Measurements from ENCODE around the gene UBE2I.
A peak's percentile ranks its signal among the peaks of the same experiment; 100 is the strongest.

Gene UBE2I

DNA sequence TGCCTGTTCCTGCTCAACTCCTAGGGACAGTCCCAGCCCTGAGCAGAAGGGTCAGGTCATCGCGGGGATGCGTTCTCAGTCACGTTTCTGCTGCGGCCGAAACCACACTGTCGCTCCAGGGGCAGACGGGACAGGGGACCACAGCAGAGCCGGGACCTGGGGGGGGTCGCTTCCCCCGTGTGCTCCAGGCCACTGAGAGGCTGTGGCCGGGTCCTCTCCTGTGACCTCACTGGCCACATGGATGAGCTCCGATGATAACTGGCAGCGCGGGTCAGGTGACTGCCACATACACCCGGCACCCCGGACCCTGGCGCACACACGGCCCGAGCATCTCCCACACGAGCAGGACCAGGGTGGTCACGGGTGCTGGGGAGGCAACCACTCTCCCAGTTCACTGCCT is 55.1 kb downstream of the UBE2I start:
- DNase-seq, result no peak

GRCh38 chr16:1366060-1366711 is 56.8 kb downstream of the UBE2I start:
- no peak for DNase-seq

- DNase-seq, result no peak
Measured at GRCh38 chr16:1366712-1367299, 57.4 kb downstream of the UBE2I start.

GRCh38 chr16:1367486-1368174 is 58.2 kb downstream of the UBE2I start:
- peak; percentile 46 for DNase-seq

GRCh38 chr16:1371054-1371978 is 61.9 kb downstream of the UBE2I start:
- DNase-seq, result no peak

GRCh38 chr16:1372292-1372950 is 63.0 kb downstream of the UBE2I start:
- DNase-seq, result no peak

DNA sequence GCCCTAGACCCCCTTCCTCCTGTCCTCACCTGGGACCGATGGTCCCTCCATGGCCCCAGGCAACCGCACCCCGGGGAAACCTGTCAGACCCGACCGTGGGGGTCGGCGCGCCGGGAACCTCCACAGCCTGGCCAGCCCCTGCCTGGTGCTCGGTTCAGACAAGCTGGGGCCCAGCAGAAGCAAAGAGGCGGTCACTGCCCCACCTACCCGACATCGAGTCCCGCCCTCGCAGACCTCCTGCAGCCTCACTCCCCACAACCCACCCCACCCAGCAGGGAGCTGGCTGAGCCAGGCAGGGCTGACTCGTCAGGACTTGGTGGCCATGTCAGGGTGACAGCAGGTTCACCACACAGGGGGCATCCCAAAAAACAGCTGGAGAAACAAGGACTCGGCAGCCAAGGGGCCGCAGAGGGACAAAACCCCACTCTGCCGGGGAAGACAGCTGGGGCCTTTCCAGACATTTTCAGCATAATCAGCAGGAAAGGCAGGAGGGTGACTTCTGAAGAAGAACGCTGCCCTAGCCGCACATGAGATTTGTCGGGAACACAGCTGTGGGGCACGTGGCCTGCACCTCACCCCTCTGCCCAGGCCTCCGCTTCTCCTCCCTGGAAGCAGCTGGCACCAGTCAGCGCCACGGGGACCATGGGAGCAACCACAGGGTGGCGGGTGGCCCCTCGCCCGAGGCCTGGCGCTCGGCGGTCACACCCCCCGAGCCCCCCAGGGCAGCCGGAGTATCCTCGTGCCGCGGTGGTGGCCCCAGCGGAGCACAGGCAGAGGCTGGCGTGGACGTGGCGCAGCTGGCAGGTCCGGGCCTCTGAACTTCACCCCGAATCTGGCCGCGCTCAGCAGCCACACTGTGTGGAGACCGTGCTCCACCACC is 65.2 kb downstream of the UBE2I start:
- DNase-seq, result no peak

DNA sequence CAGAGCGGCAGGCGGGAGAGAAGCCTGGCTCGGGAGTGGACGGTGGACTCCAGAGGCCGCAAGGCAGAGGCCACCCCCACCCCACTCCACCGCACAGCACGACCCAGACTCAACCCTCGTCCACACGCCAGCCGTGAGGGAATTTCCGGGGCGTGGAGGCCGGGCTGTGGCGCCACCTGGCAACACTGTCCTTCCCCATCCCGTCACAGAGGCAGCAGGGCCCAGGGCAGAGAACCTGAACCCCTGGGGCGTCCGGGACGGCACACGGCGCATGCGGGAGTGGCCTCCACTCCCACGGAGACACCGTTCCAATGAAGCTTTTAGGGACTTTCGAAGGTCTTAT is 65.8 kb downstream of the UBE2I start:
- no peak for DNase-seq

DNA sequence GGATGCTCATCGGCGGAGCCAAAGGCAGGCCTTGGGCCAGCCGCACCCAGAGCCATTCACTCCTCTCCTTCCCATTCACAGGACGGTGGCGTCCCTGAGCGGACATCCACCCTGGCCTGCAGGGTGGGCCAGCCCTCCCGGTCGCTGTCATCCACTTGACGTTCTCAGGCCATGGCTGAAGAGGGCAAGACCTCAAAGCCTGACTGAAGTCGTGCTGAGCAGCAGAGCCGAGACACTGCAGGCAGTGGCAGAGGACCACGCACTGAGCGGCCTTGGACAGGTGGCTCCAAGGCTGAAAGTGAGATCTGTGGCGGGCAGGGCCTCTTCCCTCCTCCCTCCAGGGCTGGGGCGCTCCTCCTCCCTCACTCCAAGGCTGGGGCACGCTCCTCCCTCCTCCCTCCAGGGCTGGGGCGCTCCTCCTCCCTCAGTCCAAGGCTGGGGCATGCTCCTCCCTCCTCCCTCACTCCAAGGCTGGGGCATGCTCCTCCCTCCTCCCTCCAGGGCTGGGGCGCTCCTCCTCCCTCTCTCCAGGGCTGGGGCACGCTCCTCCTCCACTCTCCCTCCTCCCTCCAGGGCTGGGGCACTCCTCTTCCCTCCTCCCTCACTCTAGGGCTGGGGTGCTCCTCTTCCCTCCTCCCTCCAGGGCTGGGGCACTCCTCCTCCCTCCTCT is 66.4 kb downstream of the UBE2I start:
- no peak for DNase-seq
